Measurements from ENCODE around the gene NEGR1.

- TF ChIP-seq POLR2A (IDR thresholded peaks at IDR 0.05), result no peak
- no peak for TF ChIP-seq CTCF (IDR thresholded peaks at IDR 0.05)
Observed at GRCh38 chr1:71390518-71390917, 891.8 kb downstream of the NEGR1 start.

Data from heart left ventricle (tissue), 13 donors.